Right atrium auricular region (tissue), 2 donors: ENCODE data around the gene IL20. TPM values are rescaled to one million over a fixed set of nuclear protein-coding genes. Genes with fewer than 3 reads are reported as not detected.

ENCODE experiments used
- DNase-seq: peaks from one replicate; pipeline ENCODE4 v3.0.0-alpha.2; 2019; ENCODE audit warnings: low spot score
- H3K27ac ChIP-seq, 2 donors: fragments of 200-600 bp; sonication (generic); 1 replicate in 1 of 2; 2 replicates in 1 of 2; pipeline ENCODE4 v1.5.1; 2016 to 2019
- H3K27me3 ChIP-seq, 2 donors: fragments of 200-600 bp; sonication (generic); one replicate each; pipeline versions ENCODE4 v1.5.1 to v1.6.0; 2017 to 2019
- H3K36me3 ChIP-seq: fragments of 200-600 bp; sonication (generic); one replicate; pipeline ENCODE4 v1.5.1; 2016
- H3K4me1 ChIP-seq, 2 donors: fragments of 200-600 bp; sonication (generic); one replicate each; pipeline versions ENCODE4 v1.5.1 to v1.6.0; 2017 to 2019
- H3K4me3 ChIP-seq, 2 donors: fragments of 200-600 bp; sonication (generic); 1 replicate in 1 of 2; 2 replicates in 1 of 2; pipeline ENCODE4 v1.5.1; 2017 to 2019; ENCODE audit warnings: mild to moderate bottlenecking in 1 of 2, moderate library complexity in 1 of 2
- H3K9me3 ChIP-seq, 2 donors: fragments of 200-600 bp; sonication (generic); one replicate each; pipeline ENCODE4 v1.5.1; 2019
- CTCF ChIP-seq, 2 donors: fragments of 200-600 bp; sonication (generic); IDR thresholded peaks; one replicate each; pipeline ENCODE4 v1.5.1; 2019; ENCODE audit warnings: antibody characterized with exemption in 2 of 2
- total RNA-seq, 2 donors: library from RNA; depleted of rRNA; stranded (reverse); fragments of >200 nt; gene quantifications; one replicate each; pipeline ENCODE4 v1.1.0, GENCODE V29; 2016

IL20 gene
- total RNA-seq, 2 donors from 2014 or later, result 0.20 TPM; not detected in 1

- Histone ChIP-seq H3K9me3 (no peaks in the 10 kb centered on the region), H3K27me3 (no peaks in the 10 kb centered on the region), H3K4me3 (no peak overlapping the region), H3K36me3 (no peaks in the 10 kb centered on the region), H3K27ac (no peak overlapping the region), H3K4me1 (peaks cover 0 to 14% of the 10 kb centered on the region in 2 donors)
- TF ChIP-seq CTCF (IDR thresholded peaks at IDR 0.05), result peak; percentile 79 to 91
- no peak for DNase-seq
Measured at GRCh38 chr1:206911064-206911663, 45.7 kb downstream of the IL20 start.

GRCh38 chr1:206912445-206913095 lies 47.1 kb downstream of the IL20 start:
- Histone ChIP-seq H3K27ac (no peak overlapping the region), H3K27me3 (no peaks in the 10 kb centered on the region)
- peak; percentile 82 for DNase-seq

GRCh38 chr1:206913766-206914537 lies 48.5 kb downstream of the IL20 start:
- Histone ChIP-seq H3K27ac (no peak overlapping the region), H3K36me3 (no peaks in the 10 kb centered on the region), H3K27me3 (no peaks in the 10 kb centered on the region), H3K4me1 (peaks cover 0 to 12% of the 10 kb centered on the region in 2 donors), H3K9me3 (no peaks in the 10 kb centered on the region), H3K4me3 (no peak overlapping the region)
- TF ChIP-seq CTCF (IDR thresholded peaks at IDR 0.05), result no peak
- no peak for DNase-seq

More at GRCh38 chr1:206912445-206913095, 47.1 kb downstream of the IL20 start:
- no peaks in the 10 kb centered on the region for H3K36me3 ChIP-seq
- TF ChIP-seq CTCF (IDR thresholded peaks at IDR 0.05), result peak; percentile 61 to 89
- H3K4me3 ChIP-seq, result no peak overlapping the region
- H3K9me3 ChIP-seq, result no peaks in the 10 kb centered on the region
- H3K4me1 ChIP-seq, result peaks cover 0 to 14% of the 10 kb centered on the region in 2 donors

- Histone ChIP-seq H3K4me3 (no peak overlapping the region), H3K27ac (no peak overlapping the region), H3K9me3 (no peaks in the 10 kb centered on the region), H3K27me3 (no peaks in the 10 kb centered on the region), H3K4me1 (peaks cover 0 to under 1% of the 10 kb centered on the region in 2 donors), H3K36me3 (no peaks in the 10 kb centered on the region)
- no peak for TF ChIP-seq CTCF (IDR thresholded peaks at IDR 0.05)
- no peak for DNase-seq
Measured at GRCh38 chr1:206915030-206915735, 49.8 kb downstream of the IL20 start.

GRCh38 chr1:206916000-206916709 lies 50.7 kb downstream of the IL20 start:
- Histone ChIP-seq H3K27ac (no peak overlapping the region), H3K4me3 (no peak overlapping the region), H3K36me3 (no peaks in the 10 kb centered on the region), H3K4me1 (no peaks in the 10 kb centered on the region), H3K27me3 (no peaks in the 10 kb centered on the region), H3K9me3 (no peaks in the 10 kb centered on the region)
- no peak for DNase-seq
- TF ChIP-seq CTCF (IDR thresholded peaks at IDR 0.05), result no peak
